Measurements from ENCODE around the gene CRAT.

Gene CRAT

GRCh38 chr9:129080601-129081387 lies 29.8 kb downstream of the CRAT start, which contains the start of gene DOLPP1:
DOLPP1 (plus strand) TSS chr9:129081111; CDS start chr9:129081132, 21 bp downstream.
- peak; percentile 96 for DNase-seq

- no peak for DNase-seq
Measured at GRCh38 chr9:129080298-129080600, 30.3 kb downstream of the CRAT start.

GRCh38 chr9:129079829-129080228 lies 30.8 kb downstream of the CRAT start:
- DNase-seq = no peak

- no peak for DNase-seq
Measured at GRCh38 chr9:129078691-129079503, 31.7 kb downstream of the CRAT start.

GRCh38 chr9:129077236-129077635 lies 33.4 kb downstream of the CRAT start:
- no peak for DNase-seq

GRCh38 chr9:129076640-129077037 lies 34.0 kb downstream of the CRAT start:
- no peak for DNase-seq

GRCh38 chr9:129075996-129076639 lies 34.5 kb downstream of the CRAT start:
- DNase-seq = no peak

GRCh38 chr9:129074106-129074505 lies 36.5 kb downstream of the CRAT start:
- DNase-seq = no peak

- DNase-seq = no peak
Measured at GRCh38 chr9:129073404-129073803, 37.2 kb downstream of the CRAT start.

- no peak for DNase-seq
Measured at GRCh38 chr9:129072171-129072570, 38.4 kb downstream of the CRAT start.

- DNase-seq = no peak
Measured at GRCh38 chr9:129071526-129072126, 39.0 kb downstream of the CRAT start.

- no peak for DNase-seq
Measured at GRCh38 chr9:129070696-129071525, 39.7 kb downstream of the CRAT start.

GRCh38 chr9:129069862-129070641 lies 40.5 kb downstream of the CRAT start:
- DNase-seq = no peak

GRCh38 chr9:129068990-129069861 lies 41.4 kb downstream of the CRAT start:
- DNase-seq = no peak

- no peak for DNase-seq
Measured at GRCh38 chr9:129068110-129068509, 42.5 kb downstream of the CRAT start.

- no peak for DNase-seq
Measured at GRCh38 chr9:129064499-129064908, 46.1 kb downstream of the CRAT start.

GRCh38 chr9:129063061-129063460 lies 47.5 kb downstream of the CRAT start:
- DNase-seq = no peak

- no peak for DNase-seq
Measured at GRCh38 chr9:129060991-129061390, 49.6 kb downstream of the CRAT start.

- no peak for DNase-seq
Measured at GRCh38 chr9:129059796-129060785, 50.5 kb downstream of the CRAT start.
